ENCODE data around the gene SWSAP1.

Gene SWSAP1

DNA sequence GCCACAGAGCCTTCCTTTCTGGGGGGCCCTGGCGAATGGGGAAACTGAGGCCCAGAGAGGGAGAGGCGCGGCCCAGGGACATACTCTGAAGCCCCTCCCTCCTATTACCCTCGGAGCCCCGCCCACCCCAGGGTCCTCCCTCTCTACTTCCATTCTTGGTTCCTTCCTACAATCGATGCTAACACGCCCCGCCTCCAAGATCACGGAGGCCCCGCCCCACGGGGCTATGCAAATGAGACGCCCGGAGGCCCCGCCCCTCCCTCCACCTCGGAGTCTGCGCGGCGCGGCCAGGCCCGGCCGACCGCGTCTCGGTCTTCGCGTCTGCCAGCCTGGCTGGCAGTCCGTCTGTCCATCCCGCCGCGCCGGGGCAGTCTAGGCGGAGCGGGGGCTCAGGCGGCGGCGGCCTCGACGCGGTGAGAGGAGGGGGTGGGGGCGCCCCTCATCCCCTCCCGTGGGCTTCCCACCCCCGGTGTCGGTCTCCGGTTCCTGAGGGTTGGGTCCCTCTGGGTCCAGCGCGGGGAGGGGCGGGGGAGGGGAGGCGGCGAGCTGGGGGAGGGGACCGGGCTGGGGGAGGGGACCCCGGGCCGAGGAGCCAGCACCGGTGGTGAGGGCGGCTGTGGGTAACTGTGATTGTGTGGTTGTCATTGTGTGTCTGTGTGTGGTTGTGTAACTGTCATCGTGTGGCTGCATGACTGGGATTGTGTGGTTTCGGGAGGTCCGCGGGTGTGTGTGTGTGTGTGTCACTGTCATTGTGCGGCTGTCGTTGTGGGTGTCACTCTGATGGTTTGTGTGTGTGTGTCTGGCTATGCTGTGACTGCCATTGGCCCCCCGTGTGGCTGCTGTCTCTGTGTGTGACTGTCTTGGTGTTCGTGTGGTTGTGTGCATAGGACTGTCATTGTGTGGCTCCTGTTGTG lies 19.0 kb upstream of the SWSAP1 start, which contains the start of gene PLPPR2:
TSS of gene PLPPR2 (plus strand) at position 273 of the 914 bp plus-strand sequence. CDS start 2,242 bp downstream, outside the sequence.
- peak; percentile 90 for DNase-seq

DNA sequence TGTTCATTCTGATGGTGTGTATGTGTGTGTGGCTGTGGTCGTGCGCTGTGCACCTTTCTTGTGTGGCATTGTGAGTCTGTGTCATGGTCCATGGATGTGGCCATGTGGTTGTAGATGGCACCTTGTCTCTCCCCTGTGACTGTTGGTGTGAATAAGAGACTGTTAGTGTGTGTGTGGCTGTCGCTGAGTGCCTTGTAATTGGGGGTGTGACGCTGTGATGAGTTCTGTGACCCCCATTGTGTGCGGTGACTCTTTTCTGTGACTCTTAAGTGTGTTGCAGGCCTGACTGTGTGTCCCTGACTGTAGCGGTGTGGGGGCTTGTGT lies 18.4 kb upstream of the SWSAP1 start:
- no peak for DNase-seq

DNA sequence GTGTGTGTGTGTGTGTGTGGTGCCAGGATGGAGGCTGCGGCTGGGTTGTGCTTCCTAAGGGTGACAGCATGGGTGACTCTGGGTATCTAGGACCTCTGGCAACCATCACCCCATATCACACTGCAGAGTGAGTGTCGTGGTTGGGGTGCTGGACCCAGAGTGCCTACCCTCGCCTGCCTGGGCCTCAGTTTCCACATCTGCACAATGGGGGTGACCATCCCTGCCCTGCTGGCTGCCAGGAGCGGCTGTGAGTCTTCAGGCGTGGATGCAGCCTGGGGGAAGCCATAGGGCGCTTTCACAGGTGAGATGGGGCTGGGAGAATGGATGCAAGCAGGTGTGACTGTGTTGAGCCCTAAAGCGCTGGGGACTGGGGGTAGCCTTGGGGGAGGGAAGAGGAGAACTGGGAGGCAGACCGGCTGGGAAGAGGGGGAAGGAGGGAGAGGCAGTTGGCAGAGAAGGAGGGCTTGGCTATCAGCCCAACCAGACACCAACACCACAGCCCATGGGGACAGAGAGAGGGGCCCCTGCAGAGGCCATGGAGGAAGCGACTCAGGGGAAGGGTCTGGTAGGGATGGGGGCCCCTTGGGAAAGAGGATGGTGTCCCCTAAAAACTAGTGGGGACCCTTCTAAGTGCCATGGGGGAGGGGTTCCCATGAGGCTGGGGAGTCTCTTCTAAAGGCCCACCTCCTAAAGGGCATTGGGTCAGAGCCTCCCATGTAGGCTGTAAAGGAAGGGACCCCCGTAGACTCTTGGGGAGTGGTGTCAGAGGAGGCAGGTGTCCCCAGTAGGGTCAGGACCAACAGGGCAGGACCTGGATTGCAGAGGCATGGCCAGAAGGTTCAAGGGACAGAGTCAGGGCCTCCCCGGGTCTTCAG lies 17.6 kb upstream of the SWSAP1 start:
- no peak for DNase-seq

DNA sequence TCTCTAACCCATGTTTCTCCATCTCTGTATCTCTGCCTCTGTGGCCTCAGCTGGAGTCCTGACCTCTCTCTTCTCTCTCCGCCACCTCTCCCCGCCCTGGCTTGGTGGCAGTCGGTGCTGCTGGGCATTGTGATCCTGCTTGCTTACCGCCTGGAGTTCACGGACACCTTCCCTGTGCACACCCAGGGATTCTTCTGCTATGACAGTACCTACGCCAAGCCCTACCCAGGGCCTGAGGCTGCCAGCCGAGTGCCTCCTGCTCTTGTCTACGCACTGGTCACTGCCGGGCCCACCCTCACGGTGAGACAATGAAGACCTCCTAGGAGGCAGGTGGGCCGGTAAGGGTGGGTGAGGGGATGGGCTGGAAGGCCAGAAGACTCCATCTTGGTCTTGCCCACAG lies 15.0 kb upstream of the SWSAP1 start:
- no peak for DNase-seq

DNA sequence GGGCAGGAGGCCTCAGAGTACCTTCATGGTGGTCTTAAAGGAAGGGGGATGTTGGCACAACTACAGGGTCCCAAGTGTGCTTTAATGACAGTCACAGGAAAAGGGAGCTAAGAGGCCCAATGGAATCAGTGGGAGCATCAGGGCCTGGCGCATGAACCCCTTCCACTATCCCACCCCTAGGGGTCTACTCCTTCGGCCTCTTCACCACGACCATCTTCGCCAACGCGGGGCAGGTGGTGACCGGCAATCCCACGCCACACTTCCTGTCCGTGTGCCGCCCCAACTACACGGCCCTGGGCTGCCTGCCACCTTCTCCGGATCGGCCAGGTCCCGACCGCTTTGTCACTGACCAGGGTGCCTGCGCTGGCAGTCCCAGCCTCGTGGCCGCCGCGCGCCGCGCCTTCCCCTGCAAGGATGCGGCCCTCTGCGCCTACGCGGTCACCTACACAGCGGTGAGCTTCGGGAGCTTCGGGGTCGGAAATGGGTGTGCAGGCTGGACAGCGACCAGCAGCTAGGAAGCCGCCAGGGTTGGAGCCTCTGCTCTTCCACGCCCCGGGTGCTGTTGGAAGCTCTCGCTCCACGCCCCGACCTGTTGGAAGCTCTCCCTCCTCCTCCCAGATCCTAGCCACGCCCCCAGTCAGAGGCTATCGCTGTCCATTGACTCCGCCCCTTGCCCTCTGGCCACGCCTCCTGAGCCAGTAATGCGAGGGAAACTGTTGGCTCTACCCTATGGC lies 13.3 kb upstream of the SWSAP1 start:
- DNase-seq, result no peak

DNA sequence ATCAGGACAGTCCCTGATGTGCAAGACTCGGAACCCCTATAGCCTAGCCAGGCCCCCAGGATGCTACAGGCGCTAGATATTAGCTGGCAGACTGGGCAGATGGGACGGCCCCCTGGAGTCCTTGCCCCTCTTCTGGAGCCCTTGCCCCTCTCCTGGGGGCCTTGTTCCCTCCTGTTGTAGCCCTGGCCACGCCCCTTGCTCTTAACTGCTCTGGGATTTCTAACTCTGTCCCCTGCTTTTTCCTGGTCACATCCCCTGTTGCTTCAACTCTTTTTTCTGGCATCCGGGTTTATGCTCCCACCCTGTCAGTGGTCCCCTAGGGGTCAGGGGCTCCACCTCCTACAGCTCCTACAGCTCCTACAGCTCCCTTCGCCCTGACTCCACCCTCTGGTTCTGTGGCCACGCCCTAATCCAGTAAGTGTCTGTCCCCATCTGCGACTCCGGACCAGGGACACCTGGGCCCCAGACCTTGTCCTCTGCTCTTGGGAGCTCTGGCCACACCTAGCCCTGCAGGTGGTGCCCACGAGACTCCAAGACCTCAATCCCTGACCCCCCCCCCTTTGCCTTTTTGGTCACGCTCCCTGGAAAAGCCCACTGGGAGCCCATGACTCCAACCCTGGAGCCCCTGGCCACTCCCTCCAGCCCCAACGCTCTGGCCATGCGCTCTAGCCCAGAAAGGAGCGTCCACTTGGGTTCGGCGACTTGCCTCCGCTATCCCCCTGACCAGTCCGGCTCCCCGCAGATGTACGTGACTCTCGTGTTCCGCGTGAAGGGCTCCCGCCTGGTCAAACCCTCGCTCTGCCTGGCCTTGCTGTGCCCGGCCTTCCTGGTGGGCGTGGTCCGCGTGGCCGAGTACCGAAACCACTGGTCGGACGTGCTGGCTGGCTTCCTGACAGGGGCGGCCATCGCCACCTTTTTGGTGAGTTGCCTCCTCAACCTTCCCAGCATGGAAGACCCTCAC lies 12.4 kb upstream of the SWSAP1 start:
- DNase-seq, result no peak

DNA sequence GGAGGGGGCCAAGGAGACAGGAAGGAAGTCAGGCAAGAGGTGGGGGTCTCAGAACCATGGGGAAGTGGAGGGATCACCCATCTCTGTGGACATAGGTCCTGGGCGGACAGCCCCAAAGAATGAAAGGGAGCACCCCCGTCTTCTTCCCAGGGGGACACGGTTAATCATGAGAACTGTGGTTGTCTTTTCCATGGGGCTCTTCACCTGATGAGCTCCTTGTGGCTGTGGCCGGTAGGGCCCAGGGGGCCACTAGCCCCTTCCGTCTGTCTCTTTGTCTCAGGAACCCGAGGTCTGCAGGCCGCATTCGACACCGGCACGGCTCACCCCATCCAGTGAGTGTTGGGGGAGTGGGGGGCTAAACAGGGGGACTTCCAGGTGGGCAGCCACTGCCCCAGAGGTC lies 10.6 kb upstream of the SWSAP1 start:
- DNase-seq, result no peak

DNA sequence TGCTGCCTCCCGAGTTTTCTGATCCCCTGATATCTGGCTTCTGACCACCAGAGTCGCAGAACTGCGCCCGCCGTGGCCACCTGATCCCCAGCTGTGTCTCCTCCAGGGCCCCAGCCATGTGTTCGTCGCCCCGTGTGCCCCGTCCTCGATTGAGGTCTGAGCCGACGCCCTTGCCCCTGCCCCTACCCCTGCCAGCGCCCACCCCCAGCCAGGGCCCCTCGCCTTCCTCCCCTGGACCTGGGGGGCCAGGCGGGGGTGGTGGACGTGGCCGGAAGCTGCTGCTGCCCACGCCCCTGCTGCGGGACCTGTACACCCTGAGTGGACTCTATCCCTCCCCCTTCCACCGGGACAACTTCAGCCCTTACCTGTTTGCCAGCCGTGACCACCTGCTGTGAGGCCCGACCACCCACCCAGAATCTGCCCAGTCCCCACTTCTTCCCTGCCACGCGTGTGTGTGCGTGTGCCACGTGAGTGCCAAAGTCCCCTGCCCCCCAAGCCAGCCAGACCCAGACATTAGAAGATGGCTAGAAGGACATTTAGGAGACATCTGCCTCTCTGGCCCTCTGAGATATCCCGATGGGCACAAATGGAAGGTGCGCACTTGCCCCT lies 10.1 kb upstream of the SWSAP1 start:
- no peak for DNase-seq

DNA sequence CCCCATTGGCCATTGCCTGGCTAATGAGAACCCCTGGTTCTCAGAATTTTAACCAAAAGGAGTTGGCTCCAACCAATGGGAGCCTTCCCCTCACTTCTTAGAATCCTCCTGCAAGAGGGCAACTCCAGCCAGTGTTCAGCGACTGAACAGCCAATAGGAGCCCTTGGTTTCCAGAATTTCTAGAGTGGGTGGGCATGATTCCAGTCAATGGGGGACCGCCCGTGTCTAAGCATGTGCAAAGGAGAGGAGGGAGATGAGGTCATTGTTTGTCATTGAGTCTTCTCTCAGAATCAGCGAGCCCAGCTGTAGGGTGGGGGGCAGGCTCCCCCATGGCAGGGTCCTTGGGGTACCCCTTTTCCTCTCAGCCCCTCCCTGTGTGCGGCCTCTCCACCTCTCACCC lies 9.5 kb upstream of the SWSAP1 start:
- no peak for DNase-seq

DNA sequence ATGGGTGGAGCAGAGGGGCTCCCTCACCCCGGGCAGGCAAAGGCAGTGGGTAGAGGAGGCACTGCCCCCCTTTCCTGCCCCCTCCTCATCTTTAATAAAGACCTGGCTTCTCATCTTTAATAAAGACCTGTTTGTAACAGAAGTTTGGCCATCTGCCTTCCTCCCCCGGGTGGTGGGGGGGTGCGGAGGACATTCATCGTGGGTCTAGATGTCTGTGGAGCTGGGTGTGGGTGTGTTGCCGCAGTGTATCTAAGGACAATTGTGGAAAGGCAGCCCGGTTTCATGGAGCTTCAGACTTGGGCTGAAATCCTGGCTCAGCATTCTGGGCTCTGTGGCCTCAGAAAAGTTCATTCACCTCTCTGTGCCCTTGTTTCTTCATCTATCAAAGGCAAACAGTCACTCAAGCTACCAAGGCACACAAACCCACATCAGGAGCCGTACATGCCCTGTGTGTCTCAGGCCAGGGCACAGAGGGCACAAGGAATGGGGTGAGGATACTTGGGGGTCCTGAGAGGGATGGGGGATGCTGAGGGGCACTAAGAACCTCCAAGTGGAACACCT lies 8.8 kb upstream of the SWSAP1 start:
- no peak for DNase-seq

DNA sequence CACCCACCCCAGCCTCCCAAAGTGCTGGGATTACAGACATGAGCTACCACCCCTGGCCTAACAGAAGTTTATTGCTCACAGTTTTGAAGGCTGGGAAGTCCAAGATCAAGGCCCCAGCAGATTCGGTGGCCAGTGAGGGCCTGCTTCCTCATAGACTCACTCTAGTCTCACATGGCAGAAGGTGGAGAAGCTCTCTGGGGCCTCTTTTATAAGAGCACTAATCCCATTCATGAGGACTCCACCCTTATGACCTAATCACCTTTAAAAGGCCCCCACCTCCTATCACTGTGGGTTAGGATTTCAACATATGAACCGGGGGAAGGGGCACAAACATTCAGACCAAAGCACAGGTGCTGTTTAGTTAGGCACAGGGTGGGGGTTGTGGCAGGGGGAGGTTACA lies 6.9 kb upstream of the SWSAP1 start:
- DNase-seq, result no peak

DNA sequence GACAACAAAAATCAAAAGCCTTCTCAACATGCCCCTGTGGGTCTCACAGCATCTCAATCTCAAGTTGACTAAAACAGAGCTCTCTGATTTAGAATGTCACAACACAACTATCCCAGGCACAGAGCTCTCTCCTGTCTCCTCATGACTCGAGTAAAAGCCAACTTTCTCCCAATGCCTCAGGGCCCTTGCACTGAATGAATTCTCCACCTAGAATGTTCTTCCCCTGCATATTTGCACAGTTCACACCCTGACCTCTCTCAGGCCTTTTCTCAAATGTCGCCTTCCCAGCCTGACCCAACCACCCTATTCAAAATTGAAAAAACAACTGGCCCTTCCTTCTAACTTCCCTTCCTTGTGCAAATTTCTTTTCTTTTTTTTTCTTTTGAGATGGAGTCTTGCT lies 3.7 kb upstream of the SWSAP1 start:
- no peak for DNase-seq

DNA sequence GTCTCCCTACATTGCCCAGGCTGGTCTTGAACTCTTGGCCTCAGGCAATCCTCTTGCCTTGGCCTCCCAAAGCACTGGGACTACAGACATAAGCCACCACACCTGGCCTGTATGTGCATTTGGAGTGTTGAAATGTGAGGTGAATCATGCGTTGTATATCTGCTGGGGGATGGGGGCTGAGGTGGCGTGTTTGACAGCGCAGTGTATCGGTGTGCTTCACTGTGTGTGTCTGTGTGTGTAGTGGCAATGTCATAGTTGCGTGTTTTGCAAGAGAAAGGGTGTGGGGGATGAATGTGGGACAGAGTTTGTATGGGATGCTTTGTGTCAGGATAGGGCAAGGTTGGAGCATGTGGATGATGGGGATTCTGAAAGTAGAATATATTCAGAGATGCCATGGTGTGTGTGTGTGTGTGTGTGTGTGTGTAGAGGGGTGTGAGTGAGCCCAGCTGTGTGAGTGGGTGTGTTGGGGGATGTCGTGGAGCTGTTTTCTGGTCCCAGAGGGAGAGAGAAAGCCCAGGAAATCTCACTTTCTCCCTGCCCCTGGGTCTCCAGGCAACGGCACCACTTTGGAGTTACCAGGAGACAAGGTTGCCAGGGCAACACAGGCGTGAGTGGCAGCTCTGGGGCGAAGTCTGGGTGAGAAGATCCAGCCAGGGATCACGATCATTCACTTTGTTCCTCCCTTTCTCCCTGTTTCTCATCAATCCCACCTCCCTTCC lies 1.1 kb upstream of the SWSAP1 start:
- no peak for DNase-seq

DNA sequence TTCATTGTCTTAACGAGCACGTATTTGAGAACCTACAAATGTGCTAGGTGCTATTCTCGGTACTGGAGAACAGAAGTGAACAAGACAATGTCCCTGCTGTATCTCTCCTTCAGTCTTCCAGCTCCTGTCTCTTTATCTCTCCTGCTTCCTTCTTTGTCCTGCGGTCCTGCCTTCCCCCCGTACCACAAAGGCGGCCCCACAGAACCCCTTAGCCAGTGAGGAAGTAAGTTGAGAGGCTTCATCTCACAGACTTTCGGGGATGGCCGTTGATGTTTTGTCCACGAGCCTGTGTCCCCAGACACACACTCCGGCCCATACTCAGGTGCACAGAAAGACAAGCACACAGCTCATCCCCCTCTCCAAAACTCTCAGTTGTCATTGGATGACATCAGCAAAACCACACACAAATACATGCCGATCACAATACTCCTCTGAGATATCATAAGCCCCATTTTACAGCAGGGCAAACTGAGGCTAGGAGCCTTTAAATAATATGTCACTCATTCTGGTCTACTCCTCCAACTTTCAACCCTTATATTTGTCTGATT lies 507 bp upstream of the SWSAP1 start:
- DNase-seq, result no peak

DNA sequence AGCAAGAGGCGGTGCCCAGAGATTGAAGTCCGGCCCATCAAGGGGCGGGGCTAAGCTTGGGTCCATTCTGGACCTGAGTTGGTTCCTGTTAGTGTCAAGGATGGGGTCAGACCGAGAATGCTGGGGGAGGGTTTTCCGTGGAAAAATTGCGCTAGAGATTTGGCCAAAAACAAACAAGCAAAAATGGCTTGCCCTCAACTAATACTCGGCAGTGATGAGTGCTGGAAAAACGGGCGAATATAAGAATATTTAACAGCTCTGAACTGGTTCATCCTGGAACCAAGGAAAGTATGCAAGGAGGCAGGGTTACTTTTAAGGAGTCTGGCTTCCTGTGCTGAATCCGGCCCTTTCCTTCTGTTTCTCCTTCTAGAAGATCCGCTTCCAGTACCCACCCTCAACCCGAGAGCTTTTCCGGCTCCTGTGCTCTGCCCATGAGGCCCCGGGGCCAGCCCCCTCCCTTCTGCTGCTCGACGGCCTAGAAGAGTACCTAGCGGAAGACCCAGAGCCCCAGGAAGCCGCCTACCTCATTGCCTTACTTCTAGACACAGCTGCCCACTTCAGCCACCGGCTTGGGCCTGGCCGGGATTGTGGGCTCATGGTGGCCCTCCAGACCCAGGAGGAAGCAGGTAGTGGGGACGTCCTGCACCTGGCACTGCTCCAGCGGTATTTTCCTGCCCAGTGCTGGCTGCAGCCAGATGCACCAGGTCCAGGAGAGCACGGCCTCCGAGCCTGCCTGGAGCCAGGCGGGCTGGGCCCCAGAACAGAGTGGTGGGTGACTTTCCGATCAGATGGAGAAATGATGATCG lies 880 bp downstream of the SWSAP1 start:
- peak; percentile 84 for DNase-seq

DNA sequence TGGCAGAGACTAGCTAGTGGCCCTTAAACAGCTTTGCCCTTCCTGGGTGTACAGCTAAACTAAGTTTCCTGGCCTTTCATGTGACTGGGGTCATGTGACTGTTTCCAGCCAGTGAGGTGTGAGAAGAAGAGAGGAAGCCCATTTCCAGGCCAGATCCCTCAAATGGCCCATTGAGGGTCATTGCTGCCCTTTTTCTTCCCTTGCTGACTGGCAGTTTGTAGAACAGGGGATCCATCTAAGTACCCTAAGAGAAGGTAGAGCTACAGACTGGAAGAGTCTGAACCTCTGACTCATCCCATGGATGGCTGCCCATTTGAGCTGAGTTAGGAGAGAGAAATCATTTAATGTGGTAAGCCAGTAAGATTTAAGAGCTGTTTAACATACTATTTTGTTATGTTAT lies 2.8 kb downstream of the SWSAP1 start:
- no peak for DNase-seq

DNA sequence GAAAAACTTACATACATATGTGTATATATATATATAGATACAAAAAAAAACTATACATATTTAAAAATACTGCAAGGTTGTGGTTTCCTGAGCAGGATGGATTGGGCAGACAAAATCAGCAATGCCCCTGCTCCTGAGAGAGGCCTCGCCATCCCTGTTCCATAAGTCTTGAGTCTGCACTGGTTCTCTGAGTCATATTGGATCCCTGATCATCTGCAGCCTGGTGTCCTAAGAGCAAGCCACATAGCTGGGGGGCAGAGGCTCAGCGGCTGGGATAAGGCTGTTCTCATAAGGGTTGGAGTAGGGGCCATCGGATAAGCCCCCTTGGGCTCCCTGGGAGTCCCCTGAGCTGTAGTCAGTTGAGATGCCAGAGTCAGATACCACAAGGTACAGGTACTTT lies 3.3 kb downstream of the SWSAP1 start:
- no peak for DNase-seq

DNA sequence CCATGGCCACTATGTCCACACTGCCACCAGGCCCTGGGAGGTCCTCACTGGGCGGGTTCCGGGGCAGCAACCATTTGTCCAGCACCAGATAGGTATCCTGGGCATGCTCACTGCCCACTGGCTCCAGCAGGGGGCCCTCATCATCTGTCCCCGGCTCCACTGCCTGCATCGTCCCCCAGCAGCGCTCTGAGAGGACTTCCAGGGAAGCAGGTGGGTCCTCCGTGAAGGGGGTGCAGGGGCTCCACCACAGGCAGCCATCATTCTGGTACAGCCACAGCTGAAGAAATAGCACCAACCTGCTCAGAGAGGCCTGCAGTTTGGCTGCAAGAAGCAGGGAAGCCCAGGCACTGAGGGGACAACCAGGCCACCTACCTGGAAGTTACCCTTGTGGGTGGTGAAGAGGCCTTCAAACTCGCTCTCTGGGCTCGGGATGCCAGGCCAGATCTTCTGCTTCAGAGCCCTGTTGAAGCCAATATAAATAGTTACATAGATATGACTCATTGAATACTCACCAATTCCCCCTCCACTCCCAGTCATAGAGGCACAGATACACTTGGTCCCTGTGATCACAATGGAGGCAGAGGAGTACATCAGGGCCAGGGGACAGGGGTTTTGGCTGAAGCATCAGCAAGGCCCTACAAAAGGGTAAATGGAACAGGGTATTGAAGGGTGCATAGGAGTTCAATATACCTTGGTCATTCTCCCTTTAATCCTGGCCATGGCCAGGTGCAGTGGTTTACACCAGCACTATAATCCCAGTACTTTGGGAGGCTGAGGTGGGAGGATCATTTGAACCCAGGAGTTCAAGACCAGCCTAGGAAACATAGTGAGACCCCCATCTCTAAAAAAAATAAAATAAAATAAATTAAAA lies 4.1 kb downstream of the SWSAP1 start:
- DNase-seq, result no peak
